GM21360 (cell line): ENCODE results near the gene ADIRF.
"Not testable (repeated sequence)": the region's sequence is repeated elsewhere in the genome, so short reads cannot be mapped to it uniquely, and the experiment has no call there.

Experiments
- ATAC-seq: cut with Tn5 transposase; IDR thresholded peaks from one replicate; pipeline ENCODE4 v1.9.1; 2021; ENCODE audit warnings: mild to moderate bottlenecking, moderate library complexity; ENCODE audit not compliant: unreplicated experiment

Gene ADIRF

GRCh38 chr10:87019504-87019903 lies 51.2 kb downstream of the ADIRF start:
- ATAC-seq = not testable (repeated sequence)

GRCh38 chr10:87020056-87020455 lies 51.8 kb downstream of the ADIRF start, which contains the start of gene FAM25A:
TSS of gene FAM25A (plus strand) at chr10:87020294. CDS start at chr10:87020325, 31 bp downstream.
- not testable (repeated sequence) for ATAC-seq
